Ishikawa (cell line): Measurements from ENCODE around the gene LDLRAP1.
A peak's percentile ranks its signal among the peaks of the same experiment; 100 is the strongest.

Experiments
- CEBPB ChIP-seq: IDR thresholded peaks from 2 replicates; pipeline ENCODE4 v1.6.1; 2012
- CREB1 ChIP-seq: IDR thresholded peaks from 2 replicates; pipeline ENCODE4 v1.6.1; 2012; ENCODE audit warnings: low read depth
- EGR1 ChIP-seq: IDR thresholded peaks from 2 replicates; pipeline ENCODE4 v1.6.1; 2012
- FOXM1 ChIP-seq: IDR thresholded peaks from 2 replicates; pipeline ENCODE4 v1.6.1; 2012; ENCODE audit warnings: low read depth, borderline replicate concordance
- MAX ChIP-seq: IDR thresholded peaks from 2 replicates; pipeline ENCODE4 v1.6.1; 2012
- NFIC ChIP-seq: IDR thresholded peaks from 2 replicates; pipeline ENCODE4 v1.6.1; 2012
- RAD21 ChIP-seq: IDR thresholded peaks from 2 replicates; pipeline ENCODE4 v1.6.1; 2012; ENCODE audit warnings: low read depth
- REST ChIP-seq: IDR thresholded peaks from 2 replicates; pipeline ENCODE4 v1.6.1; 2012; ENCODE audit warnings: low read depth, mild to moderate bottlenecking
- TAF1 ChIP-seq: IDR thresholded peaks from 2 replicates; pipeline ENCODE4 v1.6.1; 2012; ENCODE audit warnings: low read depth, mild to moderate bottlenecking
- TCF12 ChIP-seq: IDR thresholded peaks from 2 replicates; pipeline ENCODE4 v1.6.1; 2012; ENCODE audit warnings: low read depth
- TEAD4 ChIP-seq: IDR thresholded peaks from 2 replicates; pipeline ENCODE4 v1.6.1; 2012
- USF1 ChIP-seq: IDR thresholded peaks from 2 replicates; pipeline ENCODE4 v1.6.1; 2012
- YY1 ChIP-seq: IDR thresholded peaks from 2 replicates; pipeline ENCODE4 v1.6.1; 2012; ENCODE audit warnings: low read depth
- ZBTB7A ChIP-seq: IDR thresholded peaks from 2 replicates; pipeline ENCODE4 v1.6.1; 2012; ENCODE audit warnings: low read depth

Gene LDLRAP1

GRCh38 chr1:25616095-25616986 is 72.9 kb downstream of the LDLRAP1 start, which contains the start of gene MAN1C1:
MAN1C1 (plus strand) TSS chr1:25616791; CDS start chr1:25617798, 1,007 bp downstream.
- TF ChIP-seq RAD21: no peak
- peak; percentile 89 for TF ChIP-seq ZBTB7A
- TF ChIP-seq TCF12: no peak
- TF ChIP-seq TAF1: peak; percentile 44; the same call in 1 of the 2 replicates
- TF ChIP-seq YY1: no peak
- no peak for TF ChIP-seq REST
- TF ChIP-seq FOXM1: no peak
- TF ChIP-seq MAX: peak; percentile 25
- TF ChIP-seq USF1: no peak
- TF ChIP-seq EGR1: peak; percentile 80
- TF ChIP-seq NFIC: 0 out of 2 replicates have a peak, but pooled peaks have one; percentile 55

GRCh38 chr1:25616987-25617624 is 73.7 kb downstream of the LDLRAP1 start:
- TF ChIP-seq CEBPB (no peak), YY1 (no peak), RAD21 (no peak), REST (no peak)

- TF ChIP-seq YY1: no peak
- no peak for TF ChIP-seq CREB1
- no peak for TF ChIP-seq TEAD4
- TF ChIP-seq TCF12: no peak
- TF ChIP-seq TAF1: no peak
- TF ChIP-seq MAX: peak; percentile 53
These were observed 74.4 kb downstream of the LDLRAP1 start for GRCh38 chr1:25617625-25618432.

- TF ChIP-seq MAX (no peak), ZBTB7A (no peak), TCF12 (no peak), REST (no peak), RAD21 (no peak), CREB1 (no peak), YY1 (no peak), TAF1 (no peak), EGR1 (no peak), TEAD4 (no peak), NFIC (no peak), CEBPB (no peak)
These were observed 75.0 kb downstream of the LDLRAP1 start for GRCh38 chr1:25618433-25618808.
